ENCODE results near the gene HLA-F. TPM values are rescaled to one million over a fixed set of nuclear protein-coding genes. Genes with fewer than 3 reads are reported as not detected.

Gene HLA-F

GRCh38 chr6:29776684-29777083 is 53.5 kb downstream of the HLA-F start:
- Histone ChIP-seq H3K9ac (ENCODE audit: low read depth, low read length) (no peak overlapping the region), H3K4me2 (ENCODE audit: low read length) (no peak overlapping the region), H3K9me3 (replicated peaks; ENCODE audit: low read length) (no peaks in the 10 kb centered on the region), H3K27me3 (ENCODE audit: control insufficient read depth, insufficient read depth, low read length) (peaks cover 3% of the 10 kb centered on the region), H3K36me3 (ENCODE audit: insufficient read depth, low read length) (no peaks in the 10 kb centered on the region), H3K4me1 (ENCODE audit: control insufficient read depth, insufficient read depth, low read length) (no peaks in the 10 kb centered on the region), H3K4me3 (ENCODE audit: low read length) (no peak overlapping the region)

Small RNA genes lying within 50 kb of the gene (small RNA-seq; reads per million reads assigned to genes)
- gene AL645939.2 (not detected), gene AL645939.3 (not detected), gene AL645939.4 (not detected), gene RF00019 (not detected)
